GM12891 (cell line): Measurements from ENCODE around the gene ARFIP1.
"Not testable (repeated sequence)": the region's sequence is repeated elsewhere in the genome, so short reads cannot be mapped to it uniquely, and the experiment has no call there.

Experiments
- DNase-seq: peaks from one replicate; pipeline ENCODE4 v3.0.0; 2011; ENCODE audit warnings: low spot score; ENCODE audit not compliant: insufficient read length
- FAIRE-seq: peaks from 2 replicates; lab custom pipeline; 2011; peaks lifted over from hg19 to GRCh38; lab: Jason Lieb, UNC
- PAX5 ChIP-seq: IDR thresholded peaks from 2 replicates; pipeline ENCODE4 v1.6.1; 2011; ENCODE audit warnings: low read length, moderate library complexity, mild to moderate bottlenecking; ENCODE audit not compliant: insufficient read depth, severe bottlenecking
- POLR2A ChIP-seq: IDR thresholded peaks from 2 replicates; pipeline ENCODE4 v1.6.1; 2011; ENCODE audit warnings: low read depth, low read length, control low read depth
- POLR2AphosphoS5 ChIP-seq: IDR thresholded peaks from 2 replicates; pipeline ENCODE4 v1.6.1; 2011; ENCODE audit warnings: low read depth, low read length, control low read depth
- POU2F2 ChIP-seq: IDR thresholded peaks from 2 replicates; pipeline ENCODE4 v1.6.1; 2011; ENCODE audit warnings: low read depth, mild to moderate bottlenecking, control low read depth, low read length, moderate library complexity
- SPI1 ChIP-seq: IDR thresholded peaks from 2 replicates; pipeline ENCODE4 v1.6.1; 2011; ENCODE audit warnings: low read depth, low read length, control low read depth
- TAF1 ChIP-seq: IDR thresholded peaks from 2 replicates; pipeline ENCODE4 v1.6.1; 2011; ENCODE audit warnings: low read depth, low read length, control low read depth

ARFIP1 gene

GRCh38 chr4:152864361-152864760, 84.6 kb downstream of the ARFIP1 start:
- DNase-seq (no peak), FAIRE-seq (no peak)
- TF ChIP-seq POLR2A (no peak), POU2F2 (no peak), TAF1 (no peak), SPI1 (no peak), POLR2AphosphoS5 (no peak), PAX5 (no peak)

- not testable (repeated sequence) for FAIRE-seq, DNase-seq
Measured at GRCh38 chr4:152866432-152866993, 86.8 kb downstream of the ARFIP1 start.

- no peak for TF ChIP-seq POLR2AphosphoS5
- TF ChIP-seq PAX5: no peak
- TF ChIP-seq SPI1: no peak
- DNase-seq (no peak), FAIRE-seq (no peak)
Measured at GRCh38 chr4:152870606-152871005, 90.9 kb downstream of the ARFIP1 start.

- FAIRE-seq: no peak
- no peak for DNase-seq
- TF ChIP-seq POU2F2 (no peak), POLR2A (no peak), SPI1 (no peak), PAX5 (no peak), POLR2AphosphoS5 (no peak), TAF1 (no peak)
Measured at GRCh38 chr4:152875261-152875660, 95.5 kb downstream of the ARFIP1 start.

GRCh38 chr4:152877868-152878267, 98.1 kb downstream of the ARFIP1 start:
- FAIRE-seq (no peak), DNase-seq (no peak)
- TF ChIP-seq POU2F2: no peak
- no peak for TF ChIP-seq POLR2A

GRCh38 chr4:152880263-152880662, 100.5 kb downstream of the ARFIP1 start:
- no peak for DNase-seq
- no peak for FAIRE-seq
- TF ChIP-seq PAX5 (no peak), SPI1 (no peak), TAF1 (no peak), POU2F2 (no peak), POLR2AphosphoS5 (no peak), POLR2A (no peak)

GRCh38 chr4:152881974-152882373, 102.2 kb downstream of the ARFIP1 start:
- FAIRE-seq (no peak), DNase-seq (no peak)
- no peak for TF ChIP-seq POU2F2

GRCh38 chr4:152885185-152885584, 105.4 kb downstream of the ARFIP1 start:
- FAIRE-seq (peak; percentile 28), DNase-seq (no peak)
- TF ChIP-seq TAF1 (no peak), PAX5 (no peak), SPI1 (no peak), POU2F2 (no peak), POLR2A (no peak), POLR2AphosphoS5 (no peak)

GRCh38 chr4:152886201-152886600, 106.4 kb downstream of the ARFIP1 start:
- DNase-seq (no peak), FAIRE-seq (no peak)
- TF ChIP-seq POLR2AphosphoS5: no peak
- no peak for TF ChIP-seq SPI1
- no peak for TF ChIP-seq TAF1
- no peak for TF ChIP-seq POU2F2
- TF ChIP-seq POLR2A: no peak
- TF ChIP-seq PAX5: no peak

- no peak for TF ChIP-seq PAX5
- TF ChIP-seq TAF1: no peak
- no peak for TF ChIP-seq POLR2AphosphoS5
- no peak for TF ChIP-seq SPI1
- no peak for TF ChIP-seq POU2F2
- TF ChIP-seq POLR2A: no peak
- DNase-seq (no peak), FAIRE-seq (no peak)
Measured at GRCh38 chr4:152887981-152888380, 108.2 kb downstream of the ARFIP1 start.

- no peak for FAIRE-seq
- DNase-seq: no peak
- TF ChIP-seq SPI1 (no peak), POLR2AphosphoS5 (no peak), POU2F2 (no peak), POLR2A (no peak), TAF1 (no peak)
Measured at GRCh38 chr4:152892974-152893373, 113.2 kb downstream of the ARFIP1 start.
